ELR (cell line): ENCODE results near the gene TRDMT1.

ENCODE experiments used
- DNase-seq: peaks from one replicate; pipeline ENCODE4 v3.0.0-alpha.2; 2015; ENCODE audit warnings: low read depth

The TRDMT1 gene

DNA sequence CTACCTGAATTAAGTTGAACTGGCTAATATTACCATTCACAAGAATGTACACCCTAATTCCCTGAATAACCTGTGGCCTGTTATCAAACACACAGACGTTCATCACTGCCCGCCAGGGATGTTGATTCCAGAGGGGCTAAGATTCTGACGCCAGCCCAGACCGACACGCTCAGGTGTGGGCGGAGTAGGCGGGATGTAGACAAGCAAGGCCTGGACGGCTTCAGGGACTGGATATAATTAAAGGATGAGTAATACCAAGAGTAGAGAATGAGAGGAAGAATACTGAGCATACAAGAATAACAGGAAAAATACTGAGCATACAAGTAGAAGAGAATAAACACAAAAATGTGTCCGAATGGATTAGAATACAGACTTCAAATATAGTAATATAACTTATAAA lies 100.9 kb downstream of the TRDMT1 start:
- no peak for DNase-seq

DNA sequence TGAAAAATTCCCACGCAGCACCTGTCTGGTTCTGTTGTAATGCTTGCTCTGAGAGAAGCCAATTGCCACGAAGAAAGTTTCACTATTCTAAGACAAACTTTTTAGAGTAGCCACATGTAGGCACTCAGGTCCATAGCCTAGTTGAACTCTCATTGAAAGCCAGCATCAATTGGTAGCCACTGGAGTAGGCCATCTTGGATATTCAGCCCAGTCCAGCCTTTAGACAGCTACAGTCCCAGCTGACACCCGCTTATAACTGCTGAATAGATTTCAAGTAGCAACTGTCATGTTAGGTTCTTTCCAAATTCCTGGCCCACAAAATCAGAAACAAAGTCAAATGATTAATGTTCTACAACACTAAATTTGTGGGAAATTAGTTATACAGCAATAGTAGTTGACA lies 103.5 kb downstream of the TRDMT1 start:
- DNase-seq, result no peak
